ENCODE results near the gene OGA.

Gene OGA

DNA sequence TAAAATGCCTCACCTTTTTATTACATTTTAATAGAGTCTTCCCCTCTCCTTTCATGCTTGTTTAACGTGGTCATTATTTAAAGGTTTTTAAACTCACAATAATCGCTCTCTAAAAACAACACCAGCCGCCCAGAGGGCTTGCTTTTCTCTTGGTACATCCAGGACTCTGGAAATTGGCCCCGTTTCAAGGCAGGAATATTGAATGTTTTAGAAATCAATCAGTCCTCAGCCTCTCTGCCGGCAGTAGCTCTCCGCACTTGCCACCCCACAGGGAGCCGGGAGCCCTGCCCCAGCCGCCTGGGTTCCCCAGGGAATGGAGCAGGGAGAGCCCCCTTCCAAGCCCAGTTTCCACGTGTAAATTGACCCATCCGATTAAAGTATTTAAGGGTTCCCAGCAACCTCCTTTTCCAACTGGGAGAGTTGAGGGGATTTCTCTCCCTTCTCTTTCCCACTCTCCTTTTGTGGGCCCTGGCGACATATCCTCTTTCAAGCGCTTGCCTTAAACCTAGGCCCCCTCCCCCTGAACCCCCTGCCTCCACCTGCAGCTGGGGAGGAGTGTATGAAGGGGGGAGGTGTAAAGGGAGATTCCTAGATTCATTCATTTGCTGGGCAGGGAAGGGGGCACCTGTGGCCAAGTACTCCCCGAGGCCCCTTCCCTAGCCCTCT, 44.2 kb downstream of the OGA start:
- DNase-seq, result no peak

- DNase-seq, result no peak
These were observed 45.1 kb downstream of the OGA start for GRCh38 chr10:101772895-101773761.

DNA sequence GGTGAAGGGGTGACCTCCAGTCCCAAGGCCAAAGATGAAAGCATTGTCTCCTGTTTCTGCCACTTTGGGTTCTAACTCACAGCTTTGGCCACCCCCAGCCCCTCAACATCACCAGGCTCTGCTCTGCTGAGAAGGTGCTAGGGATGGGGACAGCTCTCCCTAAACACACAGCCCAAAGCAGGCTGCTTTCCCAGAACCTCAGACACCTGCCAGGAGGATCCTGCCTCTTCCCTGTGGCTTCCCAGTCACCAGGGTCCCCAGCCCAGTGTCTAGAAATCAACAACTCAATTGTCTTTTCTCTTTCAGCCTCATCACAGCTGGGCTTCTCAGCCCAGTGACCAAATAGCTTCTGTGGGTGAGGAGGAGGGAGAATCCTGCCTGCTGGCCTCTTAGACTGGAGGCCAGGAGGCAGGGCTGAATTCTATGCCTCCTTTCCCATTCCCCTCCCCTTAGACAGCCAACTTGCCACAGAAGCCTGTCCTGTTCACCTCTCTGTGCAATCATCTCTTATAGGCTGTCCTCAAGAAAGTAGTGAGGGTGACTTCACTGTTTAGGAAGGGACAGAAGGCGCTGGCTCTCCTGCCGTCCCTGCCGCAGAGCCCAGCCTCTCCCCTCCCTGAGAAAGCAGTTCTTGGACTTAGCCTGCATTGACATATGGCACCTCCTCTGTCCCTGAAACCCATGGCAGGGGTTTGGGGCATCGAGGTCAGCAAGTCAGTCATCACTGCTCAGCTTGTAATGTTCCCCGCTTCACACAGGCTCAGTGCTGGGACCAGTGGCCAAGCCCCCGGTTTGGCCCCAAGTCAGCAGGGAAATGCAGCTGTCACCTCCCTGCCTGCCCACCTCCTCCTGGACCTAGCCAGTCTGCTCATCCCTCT, 46.0 kb downstream of the OGA start:
- no peak for DNase-seq

DNA sequence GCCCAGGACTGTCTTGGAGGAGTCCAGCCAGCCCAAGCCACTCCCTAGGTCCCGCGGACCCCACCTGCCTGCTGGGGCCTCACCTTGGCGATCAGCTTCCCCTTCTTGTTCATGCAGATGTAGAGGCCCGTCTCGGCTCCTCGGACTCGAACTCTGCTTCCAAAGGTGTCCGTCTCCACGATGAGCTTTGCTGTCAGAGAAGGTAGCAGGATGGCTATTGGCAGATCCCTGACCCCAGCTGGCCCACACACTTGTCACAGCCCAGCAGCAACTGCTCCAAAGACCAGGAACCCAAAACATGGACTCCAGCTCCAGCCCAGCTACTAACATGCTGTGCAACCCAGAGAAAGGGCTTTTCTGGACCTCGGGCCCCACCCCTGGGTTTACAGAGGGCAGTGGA, 46.9 kb downstream of the OGA start:
- DNase-seq, result no peak

DNA sequence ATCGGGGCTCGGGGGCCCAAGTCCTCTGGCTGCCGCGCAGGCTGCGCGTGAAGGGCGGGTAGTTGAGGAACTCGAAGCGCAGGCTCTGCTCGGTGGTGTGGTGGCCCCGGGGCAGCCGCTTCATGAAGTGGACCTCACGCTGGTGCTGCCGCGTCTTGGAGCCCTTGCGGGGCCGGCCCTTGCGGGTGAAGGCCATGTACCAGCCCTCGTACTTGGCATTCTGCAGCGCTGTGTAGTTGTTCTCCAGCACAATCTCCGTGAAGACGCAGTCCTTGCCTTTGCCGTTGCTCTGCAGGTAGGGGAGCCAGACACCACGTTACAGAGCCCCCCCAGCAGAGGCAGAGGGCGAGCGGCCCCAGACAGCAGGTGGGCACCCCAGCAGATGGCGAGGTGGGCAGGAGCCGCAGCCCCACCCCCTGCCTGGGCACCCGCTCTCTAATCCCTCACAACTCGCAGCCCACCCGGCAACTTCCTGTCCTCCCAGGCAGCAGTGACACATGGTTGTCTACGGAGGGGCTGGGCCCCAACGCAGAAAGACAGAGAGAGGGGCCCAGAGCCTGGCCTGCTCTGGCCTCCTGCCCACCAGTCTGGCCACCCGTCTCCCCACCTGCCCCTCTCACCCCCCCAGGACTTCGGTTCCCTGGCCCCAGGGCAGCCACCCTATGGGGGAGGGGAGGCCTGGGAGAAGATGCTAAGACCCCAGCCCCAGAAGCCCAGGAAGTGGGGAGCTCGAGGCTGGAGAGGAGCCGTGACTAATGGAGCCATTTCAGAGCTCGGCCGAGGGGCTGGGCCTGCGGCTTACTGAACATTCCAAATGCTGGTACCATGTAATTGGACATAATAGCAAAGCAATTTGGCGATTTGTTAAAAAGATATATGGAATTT, 47.7 kb downstream of the OGA start:
- DNase-seq, result no peak

- no peak for DNase-seq
These were observed 48.6 kb downstream of the OGA start for GRCh38 chr10:101769541-101770180.

- DNase-seq, result no peak
These were observed 49.5 kb downstream of the OGA start for GRCh38 chr10:101768791-101769170.

- DNase-seq, result no peak
These were observed 50.1 kb downstream of the OGA start for GRCh38 chr10:101767966-101768790.

DNA sequence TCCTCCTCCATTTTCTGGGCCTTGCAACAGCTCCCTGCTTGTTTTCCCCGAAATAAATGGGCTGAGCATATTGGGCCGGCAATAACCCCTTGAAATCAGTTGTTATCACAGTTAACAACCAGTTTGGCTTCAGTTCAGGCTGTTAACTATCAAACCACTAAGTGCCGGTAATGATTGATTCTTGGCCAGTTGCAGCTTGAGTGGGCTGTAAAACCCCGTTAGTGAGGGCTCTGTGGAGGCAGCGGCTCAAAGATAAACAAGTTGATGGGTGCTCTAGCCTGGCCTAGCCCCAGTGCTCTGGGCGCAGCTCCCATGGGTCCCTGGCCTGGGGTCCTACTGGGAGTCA, 50.7 kb downstream of the OGA start:
- DNase-seq, result no peak

GRCh38 chr10:101766753-101767599, 51.3 kb downstream of the OGA start:
- DNase-seq, result no peak

- DNase-seq, result no peak
These were observed 51.9 kb downstream of the OGA start for GRCh38 chr10:101766306-101766705.

DNA sequence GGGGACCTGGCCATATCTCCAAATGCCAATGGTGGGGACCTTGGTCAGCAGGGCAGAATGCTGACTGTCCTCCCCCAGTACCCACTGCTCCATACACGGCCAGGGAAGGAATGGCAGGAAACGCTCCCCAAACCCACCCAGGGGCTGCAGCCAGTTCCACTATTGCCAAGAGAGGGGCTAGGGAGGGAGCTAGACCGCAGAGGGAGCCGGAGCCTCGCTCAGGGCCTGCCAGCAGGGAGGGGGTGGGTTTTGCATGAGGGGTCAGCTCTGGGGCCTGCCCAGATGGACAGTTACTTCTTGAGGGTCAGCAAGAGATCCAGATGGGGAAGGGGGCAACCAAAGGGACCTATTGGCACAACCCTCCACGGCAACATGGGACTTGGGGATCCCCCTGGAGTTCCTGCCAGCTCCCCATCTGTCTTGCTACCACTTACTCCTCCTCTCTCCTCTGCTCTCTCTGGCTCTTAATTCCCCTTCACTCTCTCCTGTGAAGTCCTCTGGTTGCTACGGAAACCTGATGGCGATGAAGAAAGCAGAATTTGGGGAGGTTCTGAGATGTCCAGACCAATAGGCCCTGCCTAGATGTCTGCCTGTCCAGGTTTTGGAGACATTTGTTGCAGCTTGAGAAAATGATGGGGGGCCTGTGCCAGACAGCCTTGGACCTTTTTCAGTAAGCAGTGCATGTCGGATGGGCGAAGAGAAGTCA, 55.0 kb downstream of the OGA start:
- DNase-seq, result no peak

- DNase-seq, result no peak
These were observed 55.5 kb downstream of the OGA start for GRCh38 chr10:101762736-101763135.

DNA sequence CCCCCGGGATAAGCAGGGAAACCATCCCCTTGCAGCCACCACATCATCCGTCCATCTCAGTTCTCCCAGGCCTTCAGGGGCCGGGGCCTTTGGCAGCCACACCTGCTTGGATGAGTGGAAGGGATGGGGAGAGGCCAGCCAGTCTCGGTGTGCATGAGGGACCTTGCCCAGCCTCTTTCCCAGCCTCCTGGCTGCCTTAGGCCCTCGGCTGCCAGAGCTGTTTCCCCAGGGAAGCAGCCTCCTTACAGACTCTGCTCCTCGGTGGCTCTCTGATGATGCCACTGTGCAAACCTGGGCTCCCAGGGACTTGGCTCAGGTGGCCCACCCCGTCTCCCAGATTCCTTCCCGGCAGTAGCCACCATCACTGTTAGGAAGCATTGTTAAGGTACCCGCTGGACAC, 57.0 kb downstream of the OGA start:
- DNase-seq, result no peak

- DNase-seq, result no peak
These were observed 57.7 kb downstream of the OGA start for GRCh38 chr10:101760510-101760909.

DNA sequence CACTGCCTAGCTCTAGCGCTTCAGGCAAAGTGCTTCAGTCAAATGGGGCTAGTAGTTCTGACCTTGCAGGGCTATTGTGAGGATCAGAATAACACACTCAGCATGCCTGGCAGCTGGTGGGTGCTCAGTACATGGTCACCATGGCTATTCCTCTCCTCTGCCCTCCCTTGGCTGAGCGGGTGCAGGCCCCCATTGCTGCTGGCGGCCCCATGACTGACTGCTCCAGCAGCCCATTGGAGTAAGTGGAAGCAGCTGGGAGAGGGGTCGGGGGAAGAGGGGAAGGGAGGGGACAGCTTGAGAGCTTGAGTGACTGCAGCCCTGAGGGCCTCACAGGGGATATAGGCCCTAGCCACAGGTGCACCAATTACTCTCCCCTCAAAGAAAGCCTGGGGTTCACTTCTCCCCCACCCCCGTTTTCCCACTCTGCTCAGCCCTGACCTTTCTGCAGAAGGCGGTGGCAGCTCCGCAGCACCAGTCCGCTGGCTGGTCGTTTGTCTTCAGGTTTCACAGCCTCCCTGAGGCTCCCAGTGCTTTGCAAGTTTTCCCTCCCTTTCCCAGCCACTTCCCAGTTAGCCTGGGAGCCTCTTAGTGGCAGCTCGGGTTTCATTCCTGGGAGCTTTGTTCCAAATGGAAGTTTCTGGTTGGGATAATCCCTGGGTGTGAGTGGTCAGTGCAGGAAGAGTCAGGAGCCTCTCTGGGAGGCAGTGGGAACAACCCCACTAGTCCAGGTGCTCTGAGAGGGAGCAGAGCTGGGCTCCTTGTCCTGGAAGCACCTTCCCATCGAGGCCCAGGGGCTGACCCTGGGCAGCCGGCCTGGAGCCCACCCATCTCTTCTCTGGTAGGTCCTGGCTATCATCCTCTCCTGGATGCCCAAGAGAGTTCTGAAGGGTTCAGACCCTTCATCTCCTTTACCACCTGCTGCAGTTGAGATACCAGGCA, 58.7 kb downstream of the OGA start:
- DNase-seq, result no peak

DNA sequence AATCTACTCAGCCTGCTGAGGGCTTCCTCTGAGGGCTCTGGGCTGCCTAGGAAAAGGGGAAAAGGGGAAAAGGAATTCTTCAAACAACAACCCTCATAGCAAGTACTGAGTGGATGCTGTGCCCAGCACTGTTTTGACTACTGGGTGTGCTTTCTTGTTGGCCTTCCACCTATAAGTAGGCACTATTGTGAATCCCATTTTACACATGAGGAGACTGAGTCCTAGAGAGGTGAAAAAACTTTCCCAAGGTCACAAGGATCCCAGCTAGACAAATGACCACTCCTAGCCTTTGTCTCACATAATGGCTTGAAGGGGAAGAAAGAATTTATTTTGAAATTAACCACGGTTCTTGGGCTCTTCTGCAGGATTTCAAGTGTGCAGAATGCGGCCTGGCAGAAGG, 59.4 kb downstream of the OGA start:
- no peak for DNase-seq

GRCh38 chr10:101752241-101752640, 66.0 kb downstream of the OGA start:
- DNase-seq, result no peak

All from hippocampal formation (tissue), 2 donors.